GM19328 (cell line): ENCODE results near the gene RNF180.
"Not testable (repeated sequence)": the region's sequence is repeated elsewhere in the genome, so short reads cannot be mapped to it uniquely, and the experiment has no call there.

Experiments
- ATAC-seq: cut with Tn5 transposase; IDR thresholded peaks from one replicate; pipeline ENCODE4 v1.9.1; 2021; ENCODE audit warnings: mild to moderate bottlenecking, moderate library complexity; ENCODE audit not compliant: unreplicated experiment

RNF180 gene

GRCh38 chr5:64344501-64344900, 178.9 kb downstream of the RNF180 start:
- no peak for ATAC-seq

GRCh38 chr5:64347309-64347708, 181.7 kb downstream of the RNF180 start:
- ATAC-seq, result no peak

- no peak for ATAC-seq
Observed at GRCh38 chr5:64364426-64364825, 198.8 kb downstream of the RNF180 start.

- ATAC-seq, result peak; percentile 74
Observed at GRCh38 chr5:64384765-64385164, 219.1 kb downstream of the RNF180 start.

GRCh38 chr5:64397552-64397951, 231.9 kb downstream of the RNF180 start:
- no peak for ATAC-seq

- not testable (repeated sequence) for ATAC-seq
Observed at GRCh38 chr5:64398735-64399134, 233.1 kb downstream of the RNF180 start.

- ATAC-seq, result not testable (repeated sequence)
Observed at GRCh38 chr5:64407103-64407825, 241.6 kb downstream of the RNF180 start.

GRCh38 chr5:64417390-64417789, 251.7 kb downstream of the RNF180 start:
- ATAC-seq, result no peak

GRCh38 chr5:64418013-64418412, 252.4 kb downstream of the RNF180 start:
- ATAC-seq, result no peak
